ENCODE data around the gene SLC15A1.

Gene SLC15A1

GRCh38 chr13:98752467-98753290, at the start of gene SLC15A1:
Gene SLC15A1 (minus strand): TSS chr13:98752672. CDS start chr13:98752598, 74 bp downstream.
- DNase-seq, result no peak

- DNase-seq, result no peak
These were observed 49.4 kb upstream of the SLC15A1 start for GRCh38 chr13:98801626-98802418.

GRCh38 chr13:98800078-98800477, 47.6 kb upstream of the SLC15A1 start:
- no peak for DNase-seq

- DNase-seq, result no peak
These were observed 46.6 kb upstream of the SLC15A1 start for GRCh38 chr13:98798849-98799645.

GRCh38 chr13:98797456-98797855, 45.0 kb upstream of the SLC15A1 start:
- no peak for DNase-seq

- no peak for DNase-seq
These were observed 44.3 kb upstream of the SLC15A1 start for GRCh38 chr13:98796798-98797197.

- no peak for DNase-seq
These were observed 43.7 kb upstream of the SLC15A1 start for GRCh38 chr13:98796191-98796590.

GRCh38 chr13:98795220-98795619, 42.7 kb upstream of the SLC15A1 start:
- DNase-seq, result no peak

- no peak for DNase-seq
These were observed 42.0 kb upstream of the SLC15A1 start for GRCh38 chr13:98794498-98794897.

- no peak for DNase-seq
These were observed 40.5 kb upstream of the SLC15A1 start for GRCh38 chr13:98792785-98793495.

GRCh38 chr13:98792321-98792720, 39.8 kb upstream of the SLC15A1 start:
- no peak for DNase-seq

GRCh38 chr13:98791611-98792010, 39.1 kb upstream of the SLC15A1 start:
- no peak for DNase-seq

GRCh38 chr13:98787996-98788395, 35.5 kb upstream of the SLC15A1 start:
- no peak for DNase-seq

GRCh38 chr13:98787173-98787572, 34.7 kb upstream of the SLC15A1 start:
- DNase-seq, result no peak

- DNase-seq, result no peak
These were observed 33.6 kb upstream of the SLC15A1 start for GRCh38 chr13:98786023-98786422.

- DNase-seq, result no peak
These were observed 32.9 kb upstream of the SLC15A1 start for GRCh38 chr13:98785405-98785804.

- DNase-seq, result no peak
These were observed 32.2 kb upstream of the SLC15A1 start for GRCh38 chr13:98784666-98785065.

- DNase-seq, result no peak
These were observed 31.5 kb upstream of the SLC15A1 start for GRCh38 chr13:98783856-98784478.

- DNase-seq, result no peak
These were observed 30.2 kb upstream of the SLC15A1 start for GRCh38 chr13:98782654-98783053.

- no peak for DNase-seq
These were observed 29.4 kb upstream of the SLC15A1 start for GRCh38 chr13:98781905-98782304.

- DNase-seq, result no peak
These were observed 29.0 kb upstream of the SLC15A1 start for GRCh38 chr13:98781470-98781869.

- no peak for DNase-seq
These were observed 28.6 kb upstream of the SLC15A1 start for GRCh38 chr13:98781045-98781444.

Data from NCI-H1694 treated with DMSO at 0.1 percent for 48 hours (cell line).